ENCODE measurements around the gene KRT80. TPM values are rescaled to one million over a fixed set of nuclear protein-coding genes. Genes with fewer than 3 reads are reported as not detected.

KRT80 gene
- total RNA-seq, 3 donors from 2014 or later, result 0.06 TPM; not detected in 2

- Histone ChIP-seq H3K36me3 (ENCODE audit: low read depth) (no peaks in the 10 kb centered on the region), H3K4me1 (ENCODE audit: low read depth) (peaks cover 12% of the 10 kb centered on the region), H3K4me3 (no peak overlapping the region), H3K9me3 (no peaks in the 10 kb centered on the region)
- intact Hi-C loops (cut with DNase I, micrococcal nuclease), result no loop called here
- no peak for TF ChIP-seq CTCF (IDR thresholded peaks at IDR 0.05)
- DNase-seq (no peak), ATAC-seq (no peak)
These were observed 25.0 kb upstream of the KRT80 start for GRCh38 chr12:52216807-52217206.

GRCh38 chr12:52216100-52216499 is 24.3 kb upstream of the KRT80 start:
- intact Hi-C loops (cut with DNase I, micrococcal nuclease), result no loop called here
- no peaks in the 10 kb centered on the region for H3K9me3 ChIP-seq
- H3K4me3 ChIP-seq, result no peak overlapping the region
- TF ChIP-seq CTCF (IDR thresholded peaks at IDR 0.05), result no peak
- peaks cover 12% of the 10 kb centered on the region for H3K4me1 ChIP-seq (ENCODE audit: low read depth)
- DNase-seq (no peak), ATAC-seq (no peak)
- H3K36me3 ChIP-seq (ENCODE audit: low read depth), result no peaks in the 10 kb centered on the region

- no peaks in the 10 kb centered on the region for H3K36me3 ChIP-seq (ENCODE audit: low read depth)
- DNase-seq (peak in 2 of 3 donors; percentile 18 to 40), ATAC-seq (no peak)
- TF ChIP-seq CTCF (IDR thresholded peaks at IDR 0.05), result no peak
- no peak overlapping the region for H3K4me3 ChIP-seq
- H3K4me1 ChIP-seq (ENCODE audit: low read depth), result peaks cover 12% of the 10 kb centered on the region
- H3K9me3 ChIP-seq, result no peaks in the 10 kb centered on the region
- intact Hi-C loops (cut with DNase I, micrococcal nuclease), result no loop called here
These were observed 23.8 kb upstream of the KRT80 start for GRCh38 chr12:52215587-52216031.

GRCh38 chr12:52214421-52214802 is 22.6 kb upstream of the KRT80 start:
- ATAC-seq (no peak), DNase-seq (no peak)
- Histone ChIP-seq H3K4me3 (no peak overlapping the region), H3K4me1 (ENCODE audit: low read depth) (peaks cover 12% of the 10 kb centered on the region), H3K9me3 (no peaks in the 10 kb centered on the region), H3K36me3 (ENCODE audit: low read depth) (no peaks in the 10 kb centered on the region)
- intact Hi-C loops (cut with DNase I, micrococcal nuclease), result loop anchor here in 1 of 2 donors (5.0 kb wide), 1 partner anchor 57 kb away; no protein-coding TSS in a partner anchor
- no peak for TF ChIP-seq CTCF (IDR thresholded peaks at IDR 0.05)

DNA sequence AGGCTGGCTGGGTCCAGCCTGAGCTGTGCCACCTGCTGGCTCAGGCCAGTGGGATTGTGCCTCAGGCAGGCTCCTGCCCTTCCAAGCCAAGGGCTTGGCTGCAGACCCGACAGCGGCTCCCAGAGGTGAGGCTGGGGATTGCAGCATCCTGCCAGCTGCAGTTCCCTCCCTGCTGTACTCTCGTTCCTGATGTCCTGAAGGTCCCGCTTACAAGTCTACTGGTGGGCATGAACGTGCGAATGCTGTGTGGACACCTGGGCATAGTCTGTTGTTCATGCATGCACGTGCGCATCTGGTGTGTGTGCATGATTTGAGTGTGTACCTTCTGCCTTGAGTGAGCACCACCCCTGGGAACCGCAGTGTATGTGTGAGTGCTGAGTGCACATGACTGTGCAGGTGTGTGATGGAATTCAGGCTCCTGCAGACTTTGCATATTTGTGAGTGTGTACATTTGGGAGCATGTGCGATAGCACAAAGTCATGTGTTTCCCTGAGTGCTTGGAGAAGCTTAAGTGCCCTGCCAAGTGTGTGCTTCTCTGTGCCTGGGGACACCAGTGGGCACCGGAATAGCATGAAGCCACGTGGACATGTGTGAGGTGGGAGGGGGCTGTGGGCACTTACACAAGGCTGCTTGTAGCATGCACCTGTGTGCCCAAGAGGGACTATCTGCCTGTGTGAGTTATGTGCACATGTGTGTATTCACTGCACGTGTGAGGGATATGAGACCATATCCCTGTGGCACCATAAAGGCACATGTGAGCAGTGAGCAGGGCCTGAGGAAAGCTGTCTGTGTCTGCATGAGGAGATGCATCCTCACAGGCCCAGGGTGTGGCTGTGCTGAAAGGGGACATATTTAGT is 22.0 kb upstream of the KRT80 start:
- Histone ChIP-seq H3K4me1 (ENCODE audit: low read depth) (peaks cover 12% of the 10 kb centered on the region), H3K4me3 (no peak overlapping the region), H3K36me3 (ENCODE audit: low read depth) (no peaks in the 10 kb centered on the region), H3K9me3 (no peaks in the 10 kb centered on the region)
- peak; percentile 94 for TF ChIP-seq CTCF (IDR thresholded peaks at IDR 0.05)
- DNase-seq (peak; percentile 79 to 91 (median 83)), ATAC-seq (peak; percentile 91)
- intact Hi-C loops (cut with DNase I, micrococcal nuclease), result loop anchor here in 1 of 2 donors (5.0 kb wide), 1 partner anchor 56 kb away; no protein-coding TSS in a partner anchor
